ENCODE measurements around the gene NDST1.

DNA sequence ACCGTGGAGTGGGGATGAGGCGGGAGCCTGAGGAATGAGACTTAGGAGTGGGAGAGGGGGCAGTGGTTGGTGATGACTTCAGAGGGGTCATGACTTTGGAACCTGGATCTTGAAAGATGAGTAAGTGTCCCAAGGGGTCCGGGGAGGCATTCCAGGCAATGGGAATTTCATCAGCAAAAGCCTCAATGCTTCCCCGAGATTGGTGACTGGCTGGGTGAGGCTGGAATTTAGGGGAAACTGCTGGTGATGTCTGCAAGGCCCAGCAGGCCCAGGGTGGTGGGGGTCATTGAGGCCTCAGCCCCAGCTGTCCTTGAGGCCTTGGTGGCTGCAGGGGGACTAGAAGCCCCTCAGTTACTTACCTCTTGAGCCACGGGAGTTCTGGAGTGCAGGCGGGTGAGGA, 7.5 kb downstream of the NDST1 start:
- TF ChIP-seq, protein P1, sequence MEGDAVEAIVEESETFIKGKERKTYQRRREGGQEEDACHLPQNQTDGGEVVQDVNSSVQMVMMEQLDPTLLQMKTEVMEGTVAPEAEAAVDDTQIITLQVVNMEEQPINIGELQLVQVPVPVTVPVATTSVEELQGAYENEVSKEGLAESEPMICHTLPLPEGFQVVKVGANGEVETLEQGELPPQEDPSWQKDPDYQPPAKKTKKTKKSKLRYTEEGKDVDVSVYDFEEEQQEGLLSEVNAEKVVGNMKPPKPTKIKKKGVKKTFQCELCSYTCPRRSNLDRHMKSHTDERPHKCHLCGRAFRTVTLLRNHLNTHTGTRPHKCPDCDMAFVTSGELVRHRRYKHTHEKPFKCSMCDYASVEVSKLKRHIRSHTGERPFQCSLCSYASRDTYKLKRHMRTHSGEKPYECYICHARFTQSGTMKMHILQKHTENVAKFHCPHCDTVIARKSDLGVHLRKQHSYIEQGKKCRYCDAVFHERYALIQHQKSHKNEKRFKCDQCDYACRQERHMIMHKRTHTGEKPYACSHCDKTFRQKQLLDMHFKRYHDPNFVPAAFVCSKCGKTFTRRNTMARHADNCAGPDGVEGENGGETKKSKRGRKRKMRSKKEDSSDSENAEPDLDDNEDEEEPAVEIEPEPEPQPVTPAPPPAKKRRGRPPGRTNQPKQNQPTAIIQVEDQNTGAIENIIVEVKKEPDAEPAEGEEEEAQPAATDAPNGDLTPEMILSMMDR (IDR thresholded peaks at IDR 0.05 in 8 of 11, conservative IDR thresholded peaks at IDR 0.05 in 3 of 11), result no peak
- TF ChIP-seq POLR2AphosphoS5 (IDR thresholded peaks at IDR 0.05) (peak in 1 of 3 donors; percentile 19), POLR2A (IDR thresholded peaks at IDR 0.05) (no peak)

All from spleen (tissue), 7 donors.